MV-4-11 (cell line): Measurements from ENCODE around the gene EID2.

ENCODE experiments used
- DNase-seq: peaks from one replicate; lab custom pipeline; 2025; lab: John Stamatoyannopoulos, UW

Gene EID2

DNA sequence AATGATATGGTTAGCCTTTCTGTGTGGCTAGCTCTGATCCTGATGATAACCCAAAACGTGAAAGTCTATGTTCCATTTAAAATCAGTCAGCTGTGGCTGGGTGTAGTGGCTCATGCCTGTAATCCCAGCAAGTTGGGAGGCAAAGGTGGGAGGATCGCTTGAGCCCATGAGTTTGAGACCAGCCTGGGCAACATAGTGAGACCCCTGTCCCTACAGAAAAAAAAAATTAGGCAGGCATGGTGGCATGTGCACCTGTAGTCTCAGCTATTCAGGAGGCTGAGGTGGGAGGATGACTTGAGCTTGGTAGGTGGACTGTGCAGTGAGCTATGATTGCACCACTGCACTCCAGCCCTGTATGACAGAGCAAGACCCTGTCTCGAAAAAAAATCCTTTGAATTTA, 6.2 kb downstream of the EID2 start:
- DNase-seq = no peak

DNA sequence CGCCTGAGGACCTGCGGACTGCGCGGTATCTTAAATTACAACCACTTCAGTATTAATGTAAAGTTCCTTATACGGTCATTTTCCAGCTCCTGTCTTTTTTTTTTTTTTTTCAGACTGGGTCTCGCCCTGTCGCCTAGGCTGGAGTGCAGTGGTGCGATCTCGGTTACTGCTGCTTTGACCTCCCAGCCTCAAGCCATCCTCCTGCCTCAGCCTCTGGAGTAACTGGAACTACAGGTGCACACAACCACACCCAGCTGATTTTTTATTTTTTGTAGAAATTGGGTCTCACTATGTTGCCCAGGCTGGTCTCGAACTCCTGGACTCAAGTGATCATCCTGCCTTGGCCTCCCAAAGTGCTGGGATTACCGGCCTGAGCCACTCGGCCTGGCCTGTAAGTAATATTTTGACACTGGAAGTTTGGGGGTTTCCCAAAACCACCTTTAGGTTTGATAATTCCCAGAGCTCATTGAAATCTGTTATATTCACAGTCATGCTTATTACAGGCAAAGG, 6.9 kb downstream of the EID2 start:
- no peak for DNase-seq

DNA sequence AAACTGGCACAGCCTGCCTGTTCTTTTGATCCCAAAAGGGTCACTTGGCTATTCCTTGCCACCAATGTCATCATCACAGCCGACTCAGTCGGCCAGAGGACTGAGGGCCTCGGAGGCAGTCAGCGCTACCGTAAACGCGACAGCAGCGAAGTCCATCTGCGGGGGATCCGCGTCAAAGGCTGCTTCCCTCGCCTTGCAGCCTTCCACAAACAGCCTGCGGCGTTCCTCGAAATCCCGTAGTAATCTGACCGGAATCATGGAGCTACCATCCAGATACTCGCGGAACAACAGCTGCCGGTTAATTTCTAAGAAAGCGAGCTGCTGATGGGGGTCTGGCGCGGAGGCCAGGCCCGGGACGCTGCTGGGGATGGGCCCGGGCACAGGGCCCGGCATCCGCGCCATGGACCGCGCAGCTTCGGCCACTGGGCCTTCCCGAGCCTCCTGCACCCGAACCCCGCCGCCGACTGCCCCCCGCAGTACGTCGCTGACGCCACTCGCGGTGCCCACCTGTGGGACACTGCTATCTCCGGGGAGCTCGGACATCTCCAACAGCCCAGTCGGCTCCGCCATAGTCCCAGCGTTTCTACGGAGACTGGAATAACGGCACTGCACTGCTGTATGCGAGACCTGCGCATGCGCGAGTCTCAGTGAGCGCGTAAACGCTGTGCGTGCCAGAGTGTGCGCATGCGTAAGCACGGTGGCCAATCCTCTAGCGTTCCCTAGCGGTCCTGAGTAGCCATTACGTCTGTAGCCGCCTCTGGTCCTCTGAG, 7.5 kb downstream of the EID2 start, which contains the start of gene EID2B:
EID2B (minus strand) TSS at position 620 of the 770 bp plus-strand sequence; CDS start at position 570, 50 bp downstream.
- peak; percentile 96 for DNase-seq

DNA sequence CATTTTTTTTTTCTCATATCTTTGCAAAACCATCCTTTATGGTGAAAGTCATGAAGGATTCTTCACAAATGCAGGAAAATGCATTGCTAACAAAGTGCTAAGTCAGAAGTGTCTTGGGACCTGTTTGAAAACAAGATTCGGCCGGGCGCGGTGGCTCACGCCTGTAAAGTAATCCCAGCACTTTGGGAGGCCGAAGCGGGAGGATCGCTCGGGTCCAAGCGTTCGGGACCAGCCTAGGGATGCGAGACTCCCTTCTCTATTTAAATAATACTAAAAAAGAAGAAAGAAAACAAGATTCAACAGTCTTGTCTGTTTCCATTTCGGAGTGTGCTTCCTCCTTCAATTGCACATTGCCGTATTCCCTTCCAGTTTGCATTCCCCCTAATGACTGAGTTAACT, 8.1 kb downstream of the EID2 start:
- DNase-seq = no peak

DNA sequence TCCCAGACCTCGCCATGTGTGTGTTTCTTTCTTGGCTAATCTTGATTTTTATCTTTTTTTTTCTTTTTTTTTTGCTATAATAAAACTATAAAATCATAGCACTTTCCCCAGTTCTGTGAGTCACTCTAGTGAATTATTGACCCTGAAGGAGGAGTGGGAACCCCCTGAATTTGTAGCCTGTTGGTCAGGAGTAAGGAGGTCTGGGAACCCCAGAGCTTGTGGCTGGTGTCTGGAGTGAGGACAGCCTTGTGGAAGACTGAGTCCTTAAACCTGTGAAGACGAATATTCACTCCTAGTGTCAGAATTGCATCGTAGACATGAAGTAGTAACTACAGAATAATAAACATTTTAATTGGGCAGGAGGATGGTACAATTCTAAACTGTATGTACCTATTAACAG, 14.8 kb downstream of the EID2 start:
- DNase-seq = no peak

DNA sequence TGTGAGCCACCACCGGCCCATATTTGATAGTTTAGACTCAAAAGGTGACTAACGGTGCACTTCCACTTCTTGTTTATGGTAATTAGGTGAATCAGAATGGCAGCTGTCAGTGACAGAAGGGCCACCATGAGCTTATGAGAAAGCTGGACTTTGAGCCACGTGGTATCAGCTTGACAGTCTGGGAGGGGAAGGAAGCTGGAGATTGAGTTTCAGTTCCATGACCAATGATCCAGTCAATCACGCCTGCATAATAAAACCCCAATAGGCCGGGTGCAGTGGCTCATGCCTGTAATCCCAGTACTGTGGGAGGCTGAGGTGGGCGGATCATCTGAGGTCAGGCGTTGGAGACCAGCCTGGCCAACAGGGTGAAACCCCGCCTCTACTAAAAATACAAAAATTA, 15.5 kb downstream of the EID2 start:
- DNase-seq = peak; percentile 84

DNA sequence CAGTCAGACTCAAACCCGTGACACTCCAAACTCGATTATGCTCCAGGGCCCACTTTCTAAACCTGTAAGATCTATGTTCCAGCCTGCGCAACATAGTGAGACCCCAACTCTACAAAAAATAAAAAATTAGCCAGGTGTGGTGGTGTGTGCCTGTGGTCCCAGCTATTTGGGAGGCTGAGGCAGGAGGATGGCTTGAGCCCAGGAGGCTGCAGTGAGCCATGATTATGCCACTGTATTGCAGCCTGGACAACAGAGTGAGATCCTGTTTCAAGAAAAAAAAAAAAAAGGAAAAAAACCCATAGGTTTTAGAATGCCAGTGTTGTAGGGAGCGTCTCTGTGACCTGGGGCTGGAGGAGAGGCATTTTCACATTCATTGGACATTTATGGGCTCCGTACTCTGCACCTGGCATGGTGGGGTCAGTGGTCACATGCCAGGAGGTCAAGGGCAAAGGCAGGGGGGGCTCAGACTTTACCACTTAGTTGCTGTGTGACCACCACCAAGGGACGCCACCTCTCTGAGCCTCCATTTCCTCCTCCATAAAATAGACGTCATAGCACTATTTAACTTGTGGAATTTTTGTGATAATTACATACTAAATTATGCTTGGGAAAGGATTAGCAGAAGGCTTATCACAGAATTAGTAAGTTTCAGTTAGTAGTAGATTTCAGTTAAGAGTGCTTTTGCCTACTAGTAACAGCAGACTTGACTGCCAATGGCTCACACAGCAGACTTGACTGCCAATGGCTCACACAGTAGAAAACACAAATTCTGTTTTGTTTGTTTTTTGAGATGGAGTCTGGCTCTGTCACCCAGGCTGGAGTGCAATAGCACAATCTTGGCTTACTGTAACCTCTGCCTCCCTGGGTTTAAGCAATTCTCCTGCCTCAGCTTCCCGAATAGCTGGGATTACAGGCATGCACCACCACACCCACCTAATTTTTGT, 19.1 kb downstream of the EID2 start:
- DNase-seq = no peak

DNA sequence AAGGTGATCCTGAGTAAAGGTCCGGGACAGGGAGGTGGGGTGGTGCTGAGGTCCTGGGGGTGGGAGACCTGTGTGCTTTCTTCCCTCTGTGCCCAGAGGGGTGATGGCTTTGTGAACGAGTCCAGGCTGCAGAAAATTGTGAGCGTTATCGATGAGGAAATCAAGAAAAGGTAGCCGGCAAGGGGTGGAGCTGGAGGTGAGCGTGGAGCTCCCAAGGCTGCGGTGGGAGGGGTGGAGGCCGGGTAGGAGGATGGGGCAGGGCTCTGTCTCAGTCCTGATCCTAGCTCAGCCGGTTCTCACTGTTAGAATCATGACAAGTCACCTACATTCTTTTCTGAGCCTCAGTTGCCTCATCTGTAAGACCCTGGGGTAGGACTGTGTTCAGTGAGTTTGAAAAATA, 21.0 kb downstream of the EID2 start:
- DNase-seq = no peak

DNA sequence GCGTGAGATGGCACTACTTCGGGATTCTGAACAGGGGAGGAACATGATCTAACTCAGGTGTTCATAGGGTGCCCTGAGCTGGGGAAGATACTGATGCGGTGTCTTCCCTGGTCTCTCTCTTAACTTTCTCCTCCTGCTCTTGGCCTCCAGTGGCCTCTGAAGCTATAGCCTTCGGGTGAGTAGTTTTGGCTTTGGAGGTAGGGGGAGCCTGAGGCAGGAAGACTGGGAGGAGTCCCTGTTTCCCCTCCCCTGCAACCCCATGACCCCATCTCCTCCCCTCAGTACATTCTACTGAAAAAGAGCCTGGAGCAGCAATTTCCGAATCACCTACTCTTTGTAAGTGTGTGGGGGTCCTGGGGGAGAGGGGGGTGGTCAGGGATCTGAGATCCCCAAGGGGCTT, 21.5 kb downstream of the EID2 start:
- no peak for DNase-seq

DNA sequence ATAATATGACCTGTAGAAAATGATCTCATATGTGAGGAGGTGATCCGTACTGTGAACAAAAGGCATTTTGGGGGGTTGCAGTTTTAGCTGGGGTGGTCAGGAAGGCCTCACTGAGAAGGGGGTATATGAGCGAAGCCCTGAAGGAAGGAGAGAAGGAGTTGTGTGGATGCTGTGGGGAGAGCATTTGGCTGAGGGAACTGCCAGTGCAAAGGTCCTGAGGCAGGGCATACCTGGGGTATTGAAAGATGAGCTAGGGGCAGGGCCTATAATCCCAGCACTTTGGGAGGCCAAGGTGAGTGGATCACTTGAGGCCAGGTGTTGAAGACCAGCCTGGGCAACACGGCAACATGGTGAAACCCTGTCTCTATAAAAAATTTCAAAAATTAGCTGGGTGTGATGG, 22.5 kb downstream of the EID2 start:
- no peak for DNase-seq

DNA sequence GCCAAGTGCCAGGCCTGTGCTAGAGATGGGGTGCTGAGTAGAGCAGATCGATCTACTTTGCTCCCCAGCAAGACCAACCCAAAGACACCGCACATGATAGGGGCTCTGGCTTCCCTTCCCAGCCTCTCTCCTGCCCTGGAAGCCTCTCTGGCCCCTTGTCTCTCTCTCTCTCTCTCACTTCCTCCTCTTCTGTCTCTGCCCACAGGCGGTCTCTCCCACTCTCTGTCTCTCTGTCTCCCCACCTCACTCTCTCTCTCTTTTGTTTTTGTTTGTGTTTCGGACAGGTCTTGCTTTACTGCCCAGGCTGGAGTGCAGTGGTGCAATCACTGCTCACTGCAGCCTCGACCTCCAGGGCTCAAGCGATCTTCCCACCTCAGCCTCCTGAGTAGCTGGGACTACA, 23.7 kb downstream of the EID2 start:
- DNase-seq = peak; percentile 69

DNA sequence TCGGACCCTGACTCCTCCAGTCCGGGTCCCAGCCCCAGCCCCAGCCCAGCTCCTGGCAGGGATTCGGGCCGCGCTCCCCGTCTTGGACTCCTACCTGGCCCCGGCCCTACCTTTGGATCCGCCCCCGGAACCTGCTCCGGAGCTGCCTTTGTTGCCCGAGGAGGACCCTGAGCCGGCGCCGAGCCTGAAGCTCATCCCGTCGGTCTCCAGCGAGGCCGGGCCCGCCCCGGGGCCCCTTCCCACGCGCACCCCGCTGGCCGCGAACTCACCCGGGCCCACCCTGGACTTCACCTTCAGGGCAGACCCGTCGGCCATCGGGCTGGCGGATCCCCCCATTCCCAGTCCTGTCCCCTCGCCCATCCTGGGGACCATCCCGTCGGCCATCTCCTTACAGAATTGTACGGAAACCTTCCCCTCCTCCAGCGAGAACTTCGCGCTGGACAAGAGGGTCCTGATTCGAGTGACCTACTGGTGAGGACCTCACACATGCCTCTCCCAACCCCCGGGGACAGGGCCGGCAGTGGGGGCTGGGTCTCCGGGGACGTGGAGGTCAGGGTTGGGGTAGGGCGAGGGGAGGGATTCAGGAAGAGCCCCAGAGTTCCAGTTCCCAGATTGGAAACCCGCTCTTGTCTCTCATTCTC, 24.3 kb downstream of the EID2 start:
- DNase-seq = no peak

DNA sequence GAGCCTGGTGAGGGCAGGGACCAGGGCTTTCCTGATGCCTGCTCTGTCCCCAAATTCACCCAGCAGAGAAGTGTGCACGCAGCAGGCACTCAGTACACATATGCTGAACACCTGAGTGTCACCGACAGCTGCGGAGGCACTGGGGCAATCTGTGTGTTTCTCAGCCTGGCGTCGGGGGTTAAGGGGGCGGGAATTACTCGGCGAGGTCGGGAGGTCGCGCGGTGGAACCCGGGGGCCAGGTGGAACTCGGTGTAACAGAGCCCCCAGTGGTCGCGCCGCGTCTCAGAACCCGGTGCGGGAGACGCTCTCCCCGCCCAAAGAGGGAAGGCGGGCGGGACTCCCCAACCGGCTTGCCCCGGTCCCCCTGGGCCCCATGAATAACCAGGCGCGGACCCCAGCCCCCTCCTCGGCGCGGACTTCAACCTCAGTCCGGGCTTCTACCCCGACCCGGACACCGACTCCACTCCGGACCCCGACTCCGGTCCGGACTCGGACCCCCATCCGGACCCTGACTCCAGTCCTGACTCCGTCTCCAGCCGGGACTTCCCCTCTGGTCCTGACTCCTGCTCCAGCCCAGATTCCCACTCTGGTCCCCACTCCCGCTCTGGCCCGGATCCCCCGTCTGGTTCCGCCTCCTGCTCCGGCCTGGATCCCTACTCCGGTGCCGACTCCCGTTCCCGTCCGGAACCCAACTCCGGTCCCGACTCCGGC, 25.0 kb downstream of the EID2 start, which contains the start of gene SELENOV:
SELENOV (plus strand) TSS at position 300 of the 711 bp plus-strand sequence; CDS start at position 374, 74 bp downstream.
- DNase-seq = no peak

DNA sequence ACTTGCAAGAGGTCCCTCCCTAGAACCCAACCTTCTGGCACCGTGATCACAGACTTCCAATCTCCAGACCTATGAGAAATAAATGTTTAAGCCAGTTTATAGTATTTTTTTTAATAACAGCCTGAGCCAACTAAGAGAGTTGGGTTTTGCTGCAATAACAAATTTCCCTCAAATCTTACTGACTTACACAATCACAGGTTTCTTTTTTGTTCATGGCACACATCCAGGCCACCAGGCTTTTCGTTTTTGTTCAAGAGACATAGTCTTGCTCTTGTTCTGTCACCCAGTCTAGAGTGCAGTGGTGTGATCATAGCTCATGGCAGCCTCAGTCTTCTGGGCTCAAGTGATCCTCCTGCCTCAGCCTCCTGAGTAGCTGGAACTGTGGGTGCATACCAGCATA, 27.0 kb downstream of the EID2 start:
- DNase-seq = peak; percentile 15

DNA sequence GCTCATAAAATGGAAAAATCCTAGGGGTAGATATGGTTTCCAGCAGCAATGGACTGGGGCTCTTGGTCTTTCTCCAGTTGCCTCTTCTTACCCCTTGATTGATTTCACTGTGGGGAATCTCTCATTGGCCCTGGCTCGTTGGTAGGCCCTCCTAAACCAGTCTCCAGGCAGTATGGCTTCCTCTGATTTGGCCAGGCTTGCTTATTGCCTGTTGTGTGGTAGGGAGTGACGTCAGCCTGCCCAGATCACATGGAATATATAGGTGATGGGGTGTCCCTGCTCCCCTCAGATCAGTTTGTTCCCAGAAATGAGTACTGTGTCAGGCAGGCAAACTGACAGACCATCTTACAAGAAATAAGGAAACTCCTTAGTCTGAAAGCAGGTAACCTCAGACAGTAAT, 30.7 kb downstream of the EID2 start:
- no peak for DNase-seq

DNA sequence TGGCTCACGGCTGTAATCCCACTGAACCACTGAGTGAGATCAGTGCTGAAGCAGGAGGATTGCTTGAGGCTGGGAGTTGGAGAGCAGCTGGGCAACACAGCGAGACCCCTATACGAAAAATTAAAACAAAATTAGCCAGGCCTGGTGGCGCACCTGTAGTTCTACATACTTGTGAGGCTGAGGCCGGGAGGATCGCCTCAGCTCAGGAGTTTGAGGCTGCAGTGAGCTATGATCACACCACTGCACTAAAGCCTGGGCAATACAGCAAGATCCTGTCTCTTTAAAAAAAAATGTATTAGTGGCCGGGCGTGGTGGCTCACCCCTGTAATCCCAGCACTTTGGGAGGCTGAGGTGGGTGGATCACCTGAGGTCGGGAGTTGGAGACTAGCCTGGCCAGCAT, 31.3 kb downstream of the EID2 start:
- no peak for DNase-seq

DNA sequence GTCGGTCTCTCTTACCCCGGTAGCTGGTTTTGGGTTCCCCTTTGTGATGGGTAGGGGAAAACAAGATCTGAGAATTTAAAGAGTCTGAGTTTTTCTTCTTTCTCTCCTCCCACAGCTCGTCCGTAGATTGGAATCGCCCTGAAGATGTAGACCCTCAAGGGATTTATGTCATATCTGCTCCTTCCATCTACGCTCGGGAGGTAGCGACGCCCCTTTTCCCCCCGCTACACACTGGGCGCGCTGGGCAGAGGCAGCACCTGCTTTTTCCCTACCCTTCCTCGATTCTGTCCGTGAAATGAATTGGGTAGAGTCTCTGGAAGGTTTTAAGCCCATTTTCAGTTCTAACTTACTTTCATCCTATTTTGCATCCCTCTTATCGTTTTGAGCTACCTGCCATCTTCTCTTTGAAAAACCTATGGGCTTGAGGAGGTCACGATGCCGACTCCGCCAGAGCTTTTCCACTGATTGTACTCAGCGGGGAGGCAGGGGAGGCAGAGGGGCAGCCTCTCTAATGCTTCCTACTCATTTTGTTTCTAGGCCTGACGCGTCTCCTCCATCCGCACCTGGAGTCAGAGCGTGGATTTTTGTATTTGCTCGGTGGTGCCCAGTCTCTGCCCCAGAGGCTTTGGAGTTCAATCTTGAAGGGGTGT, 32.1 kb downstream of the EID2 start:
- no peak for DNase-seq

DNA sequence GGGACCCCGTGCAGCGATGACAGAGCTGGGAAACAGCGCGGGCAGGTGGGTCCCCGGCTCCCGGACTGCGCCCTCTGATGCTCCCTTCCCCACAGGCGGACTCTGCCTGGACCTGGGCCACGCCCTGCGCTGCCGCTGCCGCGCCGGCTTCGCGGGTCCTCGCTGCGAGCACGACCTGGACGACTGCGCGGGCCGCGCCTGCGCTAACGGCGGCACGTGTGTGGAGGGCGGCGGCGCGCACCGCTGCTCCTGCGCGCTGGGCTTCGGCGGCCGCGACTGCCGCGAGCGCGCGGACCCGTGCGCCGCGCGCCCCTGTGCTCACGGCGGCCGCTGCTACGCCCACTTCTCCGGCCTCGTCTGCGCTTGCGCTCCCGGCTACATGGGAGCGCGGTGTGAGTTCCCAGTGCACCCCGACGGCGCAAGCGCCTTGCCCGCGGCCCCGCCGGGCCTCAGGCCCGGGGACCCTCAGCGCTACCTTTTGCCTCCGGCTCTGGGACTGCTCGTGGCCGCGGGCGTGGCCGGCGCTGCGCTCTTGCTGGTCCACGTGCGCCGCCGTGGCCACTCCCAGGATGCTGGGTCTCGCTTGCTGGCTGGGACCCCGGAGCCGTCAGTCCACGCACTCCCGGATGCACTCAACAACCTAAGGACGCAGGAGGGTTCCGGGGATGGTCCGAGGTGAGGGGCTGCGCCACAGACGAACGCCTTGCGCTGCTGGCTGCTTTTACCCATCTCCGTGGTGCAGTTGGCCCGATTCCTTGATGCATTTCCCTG, 32.8 kb downstream of the EID2 start:
- peak; percentile 57 for DNase-seq

DNA sequence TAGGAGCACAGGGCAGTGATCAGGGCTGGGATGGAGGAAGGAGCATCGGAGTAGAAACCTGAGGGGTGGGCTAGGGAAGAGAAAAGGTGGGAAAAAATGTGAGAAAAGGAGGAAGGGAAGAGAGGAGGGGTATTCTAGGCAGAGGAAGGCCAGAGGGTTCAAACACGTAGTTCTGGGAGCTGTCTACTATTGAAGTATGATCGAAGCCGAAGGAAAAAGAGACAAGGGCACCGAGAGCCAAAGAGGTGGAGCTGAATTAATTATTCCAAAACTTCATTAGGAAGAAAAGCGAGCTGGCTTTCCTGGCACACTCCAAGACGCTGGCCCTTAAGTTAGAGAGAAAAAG, 33.4 kb downstream of the EID2 start:
- no peak for DNase-seq

DNA sequence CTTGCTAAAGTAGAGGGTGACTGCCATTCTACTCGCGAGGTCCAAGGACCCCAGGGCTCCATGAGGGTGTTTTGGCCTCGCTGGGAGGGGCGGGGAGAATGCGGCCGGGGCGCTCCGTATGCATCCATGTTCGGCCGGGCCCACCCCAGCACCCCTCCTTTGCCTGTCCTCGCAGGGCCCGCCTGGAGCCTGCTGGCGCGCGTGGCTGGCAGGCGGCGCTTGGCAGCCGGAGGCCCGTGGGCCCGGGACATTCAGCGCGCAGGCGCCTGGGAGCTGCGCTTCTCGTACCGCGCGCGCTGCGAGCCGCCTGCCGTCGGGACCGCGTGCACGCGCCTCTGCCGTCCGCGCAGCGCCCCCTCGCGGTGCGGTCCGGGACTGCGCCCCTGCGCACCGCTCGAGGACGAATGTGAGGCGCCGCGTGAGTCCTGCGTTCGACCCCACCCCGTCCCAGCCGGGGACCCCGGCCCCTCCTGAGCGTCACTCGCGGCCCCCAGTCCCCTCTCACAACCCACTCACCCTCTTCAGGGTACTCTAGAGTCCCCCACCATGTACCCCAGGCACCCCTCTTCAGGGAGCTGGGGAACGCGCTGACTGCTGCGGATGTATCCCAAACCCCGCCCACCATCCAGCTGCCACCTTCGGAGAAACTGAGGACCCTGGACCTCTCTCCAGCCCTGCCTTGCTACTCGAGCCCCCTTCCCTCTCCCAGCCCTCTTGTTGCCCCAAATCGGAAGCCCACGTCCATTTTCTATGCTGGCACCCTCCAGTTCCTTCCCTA, 37.1 kb downstream of the EID2 start:
- DNase-seq = peak; percentile 46
